Inflammatory macrophage (primary cell): ENCODE results near the gene H6PD.

Source experiments
- DNase-seq, 2 donors: peaks; one replicate each; pipeline ENCODE4 v3.0.0-alpha.2; 2020 to 2022

H6PD gene

DNA sequence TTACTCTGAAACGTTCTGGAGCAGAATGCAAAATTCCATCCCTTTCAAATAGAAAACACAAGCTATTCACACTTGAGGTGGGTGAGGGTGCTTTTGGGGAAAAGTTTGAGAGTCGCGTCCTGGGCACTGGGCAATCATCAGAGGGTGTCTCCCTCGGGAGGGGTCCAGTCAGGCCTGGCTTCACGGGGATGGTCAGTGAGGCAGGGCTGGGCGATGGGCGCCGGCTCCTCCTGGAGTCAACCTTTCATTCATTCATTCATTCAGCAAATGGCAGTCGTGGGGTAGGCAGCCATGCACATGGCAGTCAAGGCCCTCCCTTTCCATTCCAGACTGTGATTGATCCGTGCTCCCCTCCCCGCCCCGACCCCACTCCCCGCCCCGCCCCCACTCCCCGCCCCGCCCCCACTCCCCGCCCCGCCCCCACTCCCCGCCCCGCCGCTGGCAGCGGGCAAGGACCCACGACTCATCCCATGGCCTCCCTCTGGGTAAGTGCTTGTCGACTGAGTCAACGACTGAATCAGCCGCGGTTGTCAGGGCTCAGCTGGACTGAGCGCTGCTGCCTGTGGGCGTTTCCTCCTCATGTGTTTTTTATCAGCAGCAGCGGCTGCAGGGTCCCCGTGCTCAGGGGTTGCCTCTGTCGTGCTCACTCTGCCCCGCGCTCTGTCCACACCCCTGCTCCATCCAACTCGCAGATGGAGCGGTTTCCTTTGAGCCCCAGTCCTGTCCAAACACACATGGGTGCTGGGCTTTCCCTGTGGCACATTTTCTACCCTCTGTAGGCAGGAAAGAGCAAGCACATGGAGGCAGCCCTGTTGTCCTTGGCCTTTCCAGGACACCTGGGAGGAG lies 45.7 kb downstream of the H6PD start:
- peak; percentile 85 to 97 for DNase-seq

DNA sequence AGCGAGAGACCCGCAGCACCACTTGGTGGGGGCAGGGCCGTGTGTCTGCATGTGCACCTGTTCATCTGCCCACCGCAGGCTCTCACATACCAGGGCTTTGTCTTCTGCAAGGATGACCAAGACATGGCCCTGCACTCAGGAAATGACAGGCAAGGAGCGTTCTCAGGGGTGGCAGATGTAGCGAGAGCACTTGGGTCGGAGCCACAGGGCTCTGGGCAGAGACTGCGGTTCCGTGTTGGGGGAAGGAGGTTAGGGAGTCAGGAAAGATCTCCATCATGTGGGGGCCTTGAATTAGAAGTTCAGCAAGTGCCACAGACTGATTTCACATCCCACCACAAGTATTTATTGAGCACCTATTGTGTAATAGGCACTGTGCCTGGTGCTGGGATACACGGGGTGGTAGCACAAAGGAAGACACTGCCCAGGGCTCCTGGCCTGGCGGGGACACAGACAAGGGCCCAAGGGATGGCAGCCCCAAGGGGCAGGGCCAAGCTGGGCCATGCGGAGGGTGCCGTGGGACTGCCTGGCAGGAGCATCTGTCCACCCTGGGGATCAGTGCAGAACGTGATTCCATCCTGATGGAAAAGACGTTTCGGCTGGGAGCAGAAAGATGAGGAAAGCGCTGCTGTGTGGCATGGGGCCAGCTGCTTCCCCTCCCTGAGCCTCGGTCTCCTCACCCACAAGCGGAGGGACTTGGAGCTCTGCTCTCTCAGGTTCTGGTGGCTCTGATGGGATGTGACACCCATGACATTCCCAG lies 46.7 kb downstream of the H6PD start:
- no peak for DNase-seq

- DNase-seq, result no peak
Measured at GRCh38 chr1:9281908-9282695, 47.5 kb downstream of the H6PD start.

DNA sequence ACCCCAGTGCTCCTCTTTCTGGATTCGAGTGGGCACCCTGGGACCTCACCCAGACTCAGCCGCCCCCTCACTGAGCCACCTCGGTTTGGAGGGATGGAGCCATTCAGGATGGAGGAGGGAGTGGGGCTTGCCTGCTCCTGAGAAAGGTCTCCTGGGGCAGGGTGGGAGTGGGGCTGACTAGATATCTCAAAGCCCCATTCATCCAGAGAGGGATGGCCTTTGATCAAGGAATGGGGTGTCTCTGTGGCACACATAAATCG lies 48.1 kb downstream of the H6PD start:
- no peak for DNase-seq

DNA sequence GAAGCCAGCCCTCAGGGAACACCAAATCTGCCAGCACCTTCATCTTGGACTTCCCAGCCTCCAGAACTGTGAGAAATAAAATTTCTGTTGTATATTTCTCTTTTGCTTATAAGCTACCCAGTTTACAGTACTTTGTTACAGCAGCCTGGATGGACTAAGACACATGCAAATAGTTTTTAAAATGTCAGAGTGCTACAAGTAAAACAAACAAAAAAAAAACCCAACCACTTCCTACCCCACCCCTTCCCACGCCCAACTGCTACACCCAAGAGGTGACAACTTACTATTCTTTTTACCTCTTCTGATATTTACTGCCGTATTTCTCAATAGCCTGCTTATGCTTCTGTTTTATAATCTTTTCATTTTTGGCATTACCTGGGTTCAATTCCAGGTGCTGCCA lies 49.5 kb downstream of the H6PD start:
- no peak for DNase-seq

DNA sequence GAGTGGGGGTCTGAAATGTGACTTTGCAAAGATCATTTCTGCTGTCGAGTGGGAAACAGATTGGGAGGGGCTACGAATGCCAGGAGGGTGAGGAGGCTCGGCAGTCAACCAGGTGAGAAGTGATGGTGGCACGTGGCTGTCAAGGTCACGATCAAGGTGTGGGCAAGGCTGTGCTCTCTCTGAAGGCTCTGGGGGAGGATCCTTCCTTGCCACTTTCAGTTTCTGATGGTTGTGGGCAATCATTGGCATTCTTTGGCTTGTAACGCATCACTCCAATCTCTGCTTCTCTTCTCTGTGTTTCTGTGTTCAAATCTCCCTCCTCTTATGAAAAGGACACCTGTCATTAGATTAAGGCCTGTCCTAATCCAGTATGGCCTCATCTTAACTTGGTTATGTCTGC lies 52.0 kb downstream of the H6PD start:
- DNase-seq, result no peak

DNA sequence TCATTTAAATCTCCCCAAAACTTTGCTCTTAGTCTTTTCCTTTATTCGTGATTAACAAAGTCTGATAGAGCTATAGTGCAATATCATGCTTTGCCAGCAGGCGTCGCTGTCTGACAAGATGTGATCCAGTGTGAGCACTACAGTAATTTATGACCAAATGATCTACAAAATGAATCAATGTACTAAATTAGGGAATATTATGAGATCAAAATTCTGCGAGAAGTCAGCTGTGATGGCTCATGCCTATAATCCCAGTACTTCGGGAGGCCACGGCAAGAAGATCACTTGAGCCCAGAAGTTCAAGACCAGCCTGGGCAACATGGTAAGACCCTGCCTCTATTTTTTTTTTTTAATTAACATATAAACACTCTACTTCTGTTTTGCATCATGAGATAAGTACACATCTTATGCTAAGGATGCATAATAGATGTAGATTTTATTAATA lies 54.5 kb downstream of the H6PD start:
- DNase-seq, result peak; percentile 89 to 92

- DNase-seq, result peak; percentile 87 to 94
Measured at GRCh38 chr1:9289711-9290485, 55.3 kb downstream of the H6PD start.

- peak in 1 of 2 donors; percentile 57 for DNase-seq
Measured at GRCh38 chr1:9291914-9292360, 57.4 kb downstream of the H6PD start.

DNA sequence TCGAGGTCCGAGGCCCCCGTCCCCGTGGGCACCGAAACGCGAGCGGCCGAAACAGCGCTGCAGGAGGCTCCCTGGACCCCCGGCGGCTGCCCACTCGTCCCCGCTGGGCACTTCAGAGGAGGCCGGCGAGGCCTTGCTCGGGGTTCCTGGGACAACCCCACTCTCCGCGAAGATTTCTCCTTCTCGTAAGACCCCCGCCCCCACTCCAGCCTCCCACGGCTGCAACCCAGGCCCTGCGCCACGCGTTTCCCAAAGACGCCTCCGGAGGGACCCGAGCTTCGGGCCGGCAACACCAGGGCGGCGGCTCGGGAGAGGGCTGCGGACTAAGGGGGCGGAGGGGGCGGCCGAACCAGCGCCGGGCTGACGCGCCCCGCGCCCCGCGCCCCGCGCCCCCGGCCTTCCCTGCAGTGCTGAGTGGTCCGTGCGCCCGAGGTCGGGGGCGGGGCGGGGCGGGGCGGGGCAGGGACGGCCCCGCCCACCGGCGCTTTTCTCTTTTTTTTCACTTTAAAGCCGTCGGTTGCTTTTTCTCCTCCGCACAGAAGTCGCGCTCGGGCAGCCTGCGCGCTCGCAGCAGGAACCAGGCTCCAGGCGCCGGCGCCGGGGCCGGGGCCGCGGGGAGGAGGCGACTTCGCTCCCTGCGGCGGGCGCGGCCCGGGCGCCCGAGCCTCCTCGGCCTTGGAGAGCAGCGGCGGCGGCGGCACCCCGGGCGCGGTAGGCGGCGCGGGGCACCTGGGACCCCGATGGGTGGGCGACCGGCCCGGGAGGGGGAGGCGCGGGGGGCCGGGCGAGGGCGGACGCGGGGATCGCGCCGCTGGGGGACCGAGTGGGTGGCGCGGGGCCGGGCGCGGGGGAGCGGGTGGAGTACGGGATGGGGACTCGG lies 58.0 kb downstream of the H6PD start, which contains the start of gene SPSB1:
TSS of gene SPSB1 (plus strand) at position 534 of the 880 bp plus-strand sequence. CDS start 62,998 bp downstream, outside the sequence.
- DNase-seq, result peak; percentile 82 to 90

- no peak for DNase-seq
Measured at GRCh38 chr1:9293241-9293532, 58.6 kb downstream of the H6PD start.

GRCh38 chr1:9293533-9294404 lies 59.2 kb downstream of the H6PD start:
- DNase-seq, result peak in 1 of 2 donors; percentile 23

- no peak for DNase-seq
Measured at GRCh38 chr1:9294405-9294773, 59.8 kb downstream of the H6PD start.

GRCh38 chr1:9294910-9295636 lies 60.5 kb downstream of the H6PD start:
- DNase-seq, result peak; percentile 22 to 32

- DNase-seq, result no peak
Measured at GRCh38 chr1:9295884-9296283, 61.3 kb downstream of the H6PD start.

GRCh38 chr1:9296850-9297249 lies 62.3 kb downstream of the H6PD start:
- peak; percentile 76 to 91 for DNase-seq

DNA sequence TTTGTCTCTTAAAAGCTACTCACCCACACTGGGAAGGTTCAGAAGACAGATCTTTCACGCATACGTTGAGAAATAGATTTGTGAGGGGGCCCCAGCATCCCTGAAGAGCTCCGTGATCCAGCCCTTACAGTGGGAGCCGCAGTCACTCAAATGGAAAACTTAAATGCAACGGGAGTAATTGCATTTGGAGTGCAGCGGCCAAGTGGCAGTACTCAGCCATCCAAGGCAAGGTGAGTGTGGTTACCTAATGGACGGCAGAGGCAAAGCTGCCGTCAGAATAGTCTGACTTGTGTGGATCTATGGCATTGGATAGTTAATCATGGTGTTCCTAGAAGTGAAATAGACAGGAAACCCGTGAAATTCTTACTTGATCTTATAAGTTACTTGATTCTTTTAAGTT lies 63.3 kb downstream of the H6PD start:
- DNase-seq, result no peak

DNA sequence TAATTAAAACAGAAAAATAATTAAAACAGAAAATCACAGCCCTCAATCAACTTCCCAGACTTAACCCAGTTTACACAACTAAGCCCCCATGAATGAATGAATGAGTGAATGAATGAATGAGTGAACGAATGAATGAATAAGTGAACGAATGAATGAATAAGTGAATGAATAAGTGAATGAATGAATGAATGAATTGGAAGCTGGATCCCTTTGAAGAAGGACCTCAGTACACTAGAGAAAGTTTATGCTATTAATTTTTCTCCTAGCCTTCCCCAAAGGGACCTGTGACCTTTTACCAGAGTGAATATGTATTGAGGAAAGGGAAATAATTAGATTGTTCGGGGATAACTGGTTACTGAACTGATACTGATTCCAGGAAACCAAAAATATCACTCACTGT lies 63.7 kb downstream of the H6PD start:
- DNase-seq, result no peak
